ENCODE results near the gene VPS13D.
"Not testable (repeated sequence)": the region's sequence is repeated elsewhere in the genome, so short reads cannot be mapped to it uniquely, and the experiment has no call there.

VPS13D gene

GRCh38 chr1:12453400-12454343, 223.8 kb downstream of the VPS13D start:
- DNase-seq, result no peak

GRCh38 chr1:12454406-12455391, 224.9 kb downstream of the VPS13D start:
- no peak for DNase-seq

GRCh38 chr1:12456081-12456480, 226.3 kb downstream of the VPS13D start:
- not testable (repeated sequence) for DNase-seq

- no peak for DNase-seq
Measured at GRCh38 chr1:12456979-12457378, 227.1 kb downstream of the VPS13D start.

- DNase-seq, result no peak
Measured at GRCh38 chr1:12457771-12458170, 227.9 kb downstream of the VPS13D start.

GRCh38 chr1:12458571-12458970, 228.7 kb downstream of the VPS13D start:
- no peak for DNase-seq

DNA sequence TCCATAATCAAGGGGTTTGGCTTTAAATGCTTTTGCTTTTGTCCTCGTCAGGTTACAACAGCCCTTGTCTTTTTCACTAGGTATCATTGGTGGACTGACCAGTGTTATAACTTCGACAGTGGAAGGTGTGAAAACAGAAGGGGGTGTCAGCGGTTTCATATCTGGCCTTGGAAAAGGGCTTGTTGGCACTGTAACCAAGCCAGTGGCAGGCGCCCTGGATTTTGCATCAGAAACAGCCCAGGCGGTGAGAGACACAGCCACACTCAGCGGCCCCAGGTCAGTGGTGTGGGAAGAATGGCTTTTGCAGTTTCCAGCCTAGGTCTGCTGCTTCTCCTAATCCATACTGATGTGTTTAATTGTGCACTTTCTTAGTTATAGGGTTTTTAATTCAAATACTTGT, 230.3 kb downstream of the VPS13D start:
- DNase-seq, result no peak

DNA sequence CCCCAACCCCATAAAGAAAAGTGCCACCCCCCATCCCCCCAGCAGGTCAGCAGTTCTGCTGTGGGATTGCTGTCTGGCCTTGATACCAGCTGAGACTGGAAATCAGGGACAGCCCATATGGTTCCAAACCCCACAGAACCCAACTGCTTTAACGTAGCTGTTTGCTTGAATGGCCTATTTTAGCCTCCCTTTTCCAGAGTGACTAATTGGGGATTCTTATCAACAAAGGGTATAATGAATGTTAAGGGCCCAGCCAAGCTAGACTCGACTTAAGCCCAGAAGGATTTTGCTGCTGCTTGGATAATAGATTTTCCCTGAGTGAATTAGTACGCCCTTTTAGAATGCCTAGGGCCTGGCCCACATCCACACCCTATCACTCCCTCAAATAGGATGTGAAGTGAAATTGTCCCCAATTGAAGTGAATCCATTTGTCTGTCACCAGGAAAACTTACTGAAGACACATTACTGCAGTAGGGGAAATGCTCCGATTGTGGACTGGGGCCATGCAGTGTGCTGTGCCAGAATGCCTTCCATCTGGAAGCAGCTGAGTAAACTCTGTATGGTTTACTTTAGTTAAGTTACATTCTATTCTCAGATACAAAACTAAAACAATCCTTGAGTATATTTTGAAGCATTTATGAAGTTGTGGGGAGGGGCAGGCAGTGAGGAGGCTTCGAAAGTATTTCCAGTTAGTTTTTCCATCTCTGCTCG, 231.2 kb downstream of the VPS13D start:
- DNase-seq, result no peak

GRCh38 chr1:12461754-12462153, 231.9 kb downstream of the VPS13D start:
- DNase-seq, result no peak

- no peak for DNase-seq
Measured at GRCh38 chr1:12462586-12462985, 232.8 kb downstream of the VPS13D start.

GRCh38 chr1:12464045-12464461, 234.2 kb downstream of the VPS13D start:
- no peak for DNase-seq

DNA sequence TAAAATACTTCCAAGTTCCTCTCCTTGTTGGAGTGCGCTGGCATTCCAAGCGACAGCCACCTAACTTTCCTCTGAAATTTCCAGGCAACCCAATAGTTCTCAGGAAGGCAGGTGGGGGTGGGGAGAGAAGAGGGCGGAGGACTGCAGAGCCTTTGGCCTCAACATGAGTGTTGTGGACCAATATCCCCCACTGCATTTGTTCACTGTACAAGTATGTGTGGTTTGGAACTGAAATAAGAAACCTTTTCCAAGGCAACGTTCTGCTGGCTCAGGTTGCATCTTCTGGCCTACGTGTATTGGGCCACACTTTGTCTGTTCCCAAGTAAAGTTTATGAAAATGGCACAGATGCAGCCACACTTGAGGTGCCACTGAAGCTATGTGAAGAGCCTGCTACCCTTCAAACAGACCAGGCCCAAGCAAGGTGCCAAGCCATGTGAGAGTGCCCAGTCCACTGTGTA, 234.8 kb downstream of the VPS13D start:
- no peak for DNase-seq

DNA sequence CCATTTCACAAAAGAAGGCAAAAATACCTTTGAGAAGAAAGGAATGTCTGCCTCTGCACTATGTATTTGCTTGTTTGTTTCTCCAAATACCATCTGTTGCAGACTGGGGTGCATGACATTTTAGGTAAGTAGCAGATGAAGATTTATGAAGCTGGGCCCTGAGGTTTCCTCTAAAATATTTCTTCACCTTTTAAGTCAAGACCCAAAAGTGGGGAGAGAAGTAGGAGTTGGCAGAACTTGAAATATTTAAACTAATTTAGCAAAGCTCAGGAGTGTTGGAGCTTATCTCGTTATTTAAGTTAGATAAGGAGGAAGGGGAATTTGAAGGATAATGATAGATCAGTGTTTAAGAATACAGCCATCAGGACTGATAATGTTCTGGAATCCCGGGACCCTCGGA, 235.3 kb downstream of the VPS13D start:
- no peak for DNase-seq

GRCh38 chr1:12466816-12467215, 237.0 kb downstream of the VPS13D start:
- no peak for DNase-seq

GRCh38 chr1:12467570-12468286, 237.9 kb downstream of the VPS13D start:
- no peak for DNase-seq

DNA sequence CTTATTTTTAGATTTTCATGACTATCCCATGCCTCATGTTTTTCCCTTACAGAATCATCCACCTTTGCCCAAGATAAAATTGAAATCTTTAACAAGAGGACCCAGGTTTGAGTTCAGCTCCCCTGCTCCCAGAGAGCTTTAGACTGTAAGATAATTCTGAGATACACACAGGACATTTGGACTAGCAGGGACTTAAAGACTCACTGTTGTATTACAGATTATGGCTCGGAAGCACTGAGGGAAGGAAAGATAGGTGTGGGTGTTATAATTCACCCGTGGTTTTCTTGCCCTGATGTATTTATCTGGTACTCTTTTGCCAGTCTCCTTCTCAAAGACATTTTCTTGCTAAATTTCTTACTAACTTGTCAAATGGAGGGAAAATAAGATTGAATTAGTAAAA, 238.5 kb downstream of the VPS13D start:
- no peak for DNase-seq

- no peak for DNase-seq
Measured at GRCh38 chr1:12469493-12469892, 239.7 kb downstream of the VPS13D start.

- DNase-seq, result no peak
Measured at GRCh38 chr1:12469990-12470389, 240.2 kb downstream of the VPS13D start.

DNA sequence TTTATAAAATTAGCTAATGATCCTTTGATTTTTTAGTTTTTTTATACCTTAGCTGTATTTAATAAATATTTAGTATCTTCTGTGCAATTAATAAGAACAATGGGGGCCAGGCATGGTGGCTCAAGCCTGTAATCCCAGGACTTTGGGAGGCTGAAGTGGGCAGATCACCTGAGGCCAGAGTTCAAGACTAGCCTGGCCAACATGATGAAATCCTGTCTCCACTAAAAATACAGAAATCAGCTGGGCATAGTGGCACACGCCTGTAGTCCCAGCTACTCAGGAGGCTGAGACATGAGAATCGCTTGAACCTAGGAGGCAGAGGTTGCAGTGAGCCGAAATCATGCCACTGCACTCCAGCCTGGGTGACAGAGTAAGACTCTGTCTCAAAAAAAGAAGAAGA, 241.1 kb downstream of the VPS13D start:
- DNase-seq, result not testable (repeated sequence)

- DNase-seq, result no peak
Measured at GRCh38 chr1:12472156-12472797, 242.4 kb downstream of the VPS13D start.

- peak; percentile 82 for DNase-seq
Measured at GRCh38 chr1:12472798-12473551, 243.1 kb downstream of the VPS13D start.

All from stimulated activated CD4-positive, alpha-beta T cell treated with anti-CD3 and anti-CD28 coated beads, Interleukin-4, amount 100 ng/mL, for 24 hours (primary cell).